Stimulated activated CD8-positive, alpha-beta memory T cell treated with anti-CD3 and anti-CD28 coated beads, Interleukin-7, amount 100 ng/mL, for 1 hour (primary cell): Measurements from ENCODE around the gene FRMD8.

ENCODE experiments used
- DNase-seq, 2 donors: peaks; one replicate each; pipeline ENCODE4 v3.0.0-alpha.2; 2020; ENCODE audit warnings: low read depth in 2 of 2

FRMD8 gene, protein sequence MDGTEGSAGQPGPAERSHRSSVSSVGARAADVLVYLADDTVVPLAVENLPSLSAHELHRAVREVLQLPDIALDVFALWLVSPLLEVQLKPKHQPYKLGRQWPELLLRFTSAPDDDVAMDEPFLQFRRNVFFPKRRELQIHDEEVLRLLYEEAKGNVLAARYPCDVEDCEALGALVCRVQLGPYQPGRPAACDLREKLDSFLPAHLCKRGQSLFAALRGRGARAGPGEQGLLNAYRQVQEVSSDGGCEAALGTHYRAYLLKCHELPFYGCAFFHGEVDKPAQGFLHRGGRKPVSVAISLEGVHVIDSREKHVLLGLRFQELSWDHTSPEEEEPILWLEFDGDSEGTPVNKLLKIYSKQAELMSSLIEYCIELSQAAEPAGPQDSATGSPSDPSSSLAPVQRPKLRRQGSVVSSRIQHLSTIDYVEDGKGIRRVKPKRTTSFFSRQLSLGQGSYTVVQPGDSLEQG

DNA sequence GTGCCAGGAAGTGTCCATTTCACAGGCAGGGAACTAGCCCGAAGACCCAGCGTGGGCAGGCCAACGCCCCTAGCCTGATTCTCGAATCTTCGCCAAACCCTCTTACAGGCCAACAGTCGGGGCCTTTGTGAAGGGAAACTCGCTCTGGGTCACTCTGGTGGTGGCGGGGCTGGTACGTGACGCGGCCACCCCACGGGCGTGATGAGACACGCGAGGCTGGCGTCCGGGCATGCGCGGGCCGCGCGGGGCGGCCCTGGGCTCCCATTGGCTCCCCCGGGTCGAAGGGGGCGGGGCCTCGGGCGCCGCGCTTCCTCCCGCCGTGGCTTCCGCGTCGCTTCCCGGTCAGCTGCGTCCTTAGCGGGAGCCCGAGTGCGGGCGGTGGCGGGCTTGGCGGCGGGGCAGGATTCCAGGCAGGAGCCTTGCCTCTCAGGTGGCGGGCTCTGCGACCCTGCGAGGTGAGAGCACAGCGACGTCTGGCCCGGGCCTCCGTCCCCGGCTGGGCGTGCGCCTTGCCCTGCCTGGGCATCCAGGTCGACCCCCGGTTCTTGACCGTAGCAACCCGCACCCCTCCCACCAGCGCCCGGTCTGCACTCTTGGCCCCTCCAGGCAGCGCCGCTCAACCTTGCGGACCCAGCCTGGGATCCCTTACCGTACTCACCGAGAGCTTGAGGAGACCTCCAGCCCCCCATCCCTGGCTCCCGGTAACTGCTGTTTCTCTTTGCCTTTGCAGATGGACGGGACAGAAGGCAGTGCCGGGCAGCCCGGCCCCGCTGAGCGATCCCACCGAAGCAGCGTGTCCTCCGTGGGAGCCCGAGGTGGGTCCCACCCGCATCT lies at the start of gene FRMD8:
TSS of gene FRMD8 (plus strand) at position 331 of the 834 bp plus-strand sequence. CDS start at position 731, 400 bp downstream.
- DNase-seq: peak; percentile 78 to 79

DNA sequence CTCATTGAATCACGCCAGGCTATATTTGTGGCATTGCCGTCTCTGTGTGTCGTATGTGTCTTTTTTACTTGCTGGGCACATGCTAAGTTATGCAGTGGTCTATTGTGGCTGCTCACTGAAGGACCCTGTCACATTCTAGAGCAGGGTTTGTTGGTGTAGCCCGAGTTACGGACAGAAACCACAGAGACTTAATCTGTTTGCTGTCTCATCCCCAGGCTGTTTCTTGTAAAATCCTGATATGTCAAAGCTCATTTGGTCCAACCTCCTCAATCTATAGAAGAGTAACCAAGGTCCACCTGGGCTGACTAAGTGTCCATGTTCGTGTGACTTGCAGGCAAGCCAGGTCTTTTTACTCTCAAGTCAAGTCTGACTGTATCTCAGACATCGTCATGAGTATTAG lies 47.8 kb upstream of the FRMD8 start:
- DNase-seq: no peak

DNA sequence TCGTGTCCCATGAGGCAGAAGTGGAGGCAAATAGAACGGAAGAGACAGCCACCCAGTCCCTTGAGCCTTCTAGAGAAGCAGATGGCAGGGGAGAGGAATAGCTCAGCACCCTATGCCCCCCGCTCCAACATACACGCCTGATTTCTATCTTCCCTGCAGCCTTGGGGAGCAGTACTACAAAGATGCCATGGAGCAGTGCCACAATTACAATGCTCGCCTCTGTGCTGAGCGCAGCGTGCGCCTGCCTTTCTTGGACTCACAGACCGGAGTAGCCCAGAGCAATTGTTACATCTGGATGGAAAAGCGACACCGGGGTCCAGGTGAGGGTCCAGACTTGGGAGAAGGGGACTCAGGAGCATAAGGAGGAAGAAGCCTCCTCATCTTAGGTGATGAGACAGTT lies 46.2 kb upstream of the FRMD8 start:
- no peak for DNase-seq

DNA sequence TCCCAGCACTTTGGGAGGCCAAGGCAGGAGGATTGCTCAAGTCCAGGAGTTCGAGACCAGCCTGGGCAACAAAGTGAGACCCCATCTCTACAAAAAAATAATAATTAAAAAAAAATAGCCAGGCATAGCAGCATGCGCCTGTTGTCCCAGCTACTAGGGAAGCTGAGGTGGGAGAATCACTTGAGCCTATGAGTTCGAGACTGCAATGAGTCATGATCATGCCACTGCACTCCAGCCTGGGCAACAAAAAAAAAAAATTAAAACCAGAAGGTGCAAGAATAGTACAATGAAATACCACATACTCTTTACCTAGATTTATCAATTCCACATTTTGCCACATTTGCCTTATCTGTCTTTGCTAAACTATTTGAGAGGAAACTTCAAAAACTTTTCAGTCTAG lies 44.6 kb upstream of the FRMD8 start:
- DNase-seq: no peak

DNA sequence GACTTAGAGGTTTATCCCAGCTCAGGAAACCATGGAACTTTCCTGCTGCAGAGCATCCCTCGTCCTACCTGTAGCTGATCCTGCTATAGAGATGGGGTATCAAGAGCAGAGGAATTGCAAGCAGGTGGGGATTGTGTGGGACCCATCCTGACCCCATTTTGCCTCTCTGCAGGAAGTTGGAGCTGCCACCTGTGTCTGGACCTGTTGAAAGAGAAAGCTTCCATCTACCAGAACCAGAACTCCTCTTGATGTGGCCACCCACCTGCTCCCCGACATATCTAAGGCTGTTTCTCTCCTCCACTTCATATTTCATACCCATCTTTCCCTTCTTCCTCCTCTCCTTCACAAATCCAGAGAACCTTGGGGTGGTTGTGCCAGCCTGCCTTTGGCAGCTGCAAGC lies 34.9 kb upstream of the FRMD8 start:
- DNase-seq: no peak

DNA sequence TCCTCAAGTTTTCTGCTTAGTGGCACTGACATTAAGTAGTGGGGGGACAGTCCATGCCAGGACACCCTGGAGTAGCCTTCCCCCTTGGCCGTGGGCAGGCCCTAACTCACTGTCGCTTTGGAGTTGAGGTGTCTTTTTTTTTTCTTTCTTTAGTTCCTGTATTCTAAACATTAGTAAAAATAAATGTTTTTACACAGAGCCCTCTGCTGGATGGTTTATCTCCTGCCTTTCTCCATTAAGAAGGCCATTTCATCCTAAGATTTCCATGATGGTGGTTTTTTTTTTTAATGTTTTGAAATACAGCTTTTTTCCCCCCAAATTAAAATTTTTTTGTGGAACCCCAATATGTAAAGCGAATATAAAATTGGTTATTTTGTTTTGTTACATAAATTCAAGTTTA lies 33.7 kb upstream of the FRMD8 start:
- no peak for DNase-seq

DNA sequence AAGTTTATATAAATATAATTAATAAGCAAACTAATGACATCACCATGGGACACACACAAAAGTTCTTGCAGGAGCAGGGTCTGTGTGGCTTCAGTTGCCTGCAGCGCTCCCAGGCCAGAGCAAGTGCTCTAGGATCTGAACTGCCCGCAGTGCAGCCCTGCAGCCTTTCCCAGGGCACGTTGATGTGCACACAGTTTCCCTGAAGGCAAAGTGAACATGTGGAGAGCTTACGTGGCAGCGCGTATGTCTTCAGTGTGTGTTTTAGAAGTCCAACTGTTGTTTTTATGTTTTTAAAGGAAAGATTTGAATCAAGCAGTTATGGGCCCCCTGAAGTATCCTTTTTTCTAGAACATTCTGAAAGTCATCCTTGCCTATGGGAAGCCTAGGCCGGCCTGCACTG lies 33.1 kb upstream of the FRMD8 start:
- no peak for DNase-seq

DNA sequence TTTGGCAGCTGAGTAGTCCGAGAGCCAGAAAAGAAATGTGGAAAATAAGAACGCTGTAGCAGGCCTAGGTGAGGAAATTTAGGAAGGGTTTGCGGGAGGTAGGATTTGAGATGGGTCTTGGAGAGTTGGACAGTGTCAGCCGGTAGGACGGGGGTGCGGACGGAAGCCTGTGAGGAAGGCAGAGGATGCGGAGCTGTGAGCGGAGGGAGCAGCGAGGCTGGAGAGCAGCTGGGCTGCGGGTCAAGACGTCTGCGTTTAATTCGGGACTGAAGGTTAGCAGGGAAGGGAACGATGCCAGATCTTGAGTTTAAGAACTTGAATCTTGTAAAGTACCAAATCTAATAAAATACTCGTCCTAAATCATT lies 32.6 kb upstream of the FRMD8 start:
- DNase-seq: no peak

DNA sequence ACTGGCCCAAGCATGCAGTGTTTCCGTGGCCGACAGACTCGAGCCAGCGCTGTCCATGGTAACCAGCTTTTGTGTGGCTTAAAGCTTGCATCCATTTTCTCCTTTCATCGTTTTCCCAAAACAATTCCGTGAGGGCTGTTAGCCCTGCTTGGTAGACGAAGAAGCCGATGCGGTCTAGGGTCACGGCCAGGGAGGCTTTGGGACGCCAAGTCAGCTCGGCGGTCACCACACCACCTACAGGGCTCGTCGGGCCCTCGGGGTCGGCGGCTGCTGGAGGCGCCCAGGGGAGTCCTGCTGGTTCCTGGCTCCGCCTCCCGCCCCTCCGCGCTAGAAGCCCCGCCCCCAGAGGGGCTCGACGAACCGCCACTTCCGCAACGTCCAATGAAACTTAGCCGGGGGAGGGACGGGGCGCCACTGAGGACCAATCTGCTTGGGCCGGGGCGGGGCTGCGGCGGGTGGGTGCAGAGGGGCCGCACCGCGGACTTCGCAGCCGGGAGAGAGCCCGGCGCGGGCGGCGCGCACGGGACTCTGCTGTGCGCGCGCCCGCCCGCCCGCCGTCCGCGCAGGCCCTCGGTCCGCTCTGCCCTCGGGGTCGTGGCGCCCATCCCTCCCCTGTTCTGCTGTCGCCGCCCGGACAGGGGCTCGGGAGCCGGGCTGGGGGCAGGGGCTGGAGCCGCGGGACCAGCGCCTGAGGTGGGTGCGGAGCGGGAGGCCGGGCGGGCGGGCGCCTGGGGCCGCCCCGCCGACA lies 32.0 kb upstream of the FRMD8 start, which contains the start of gene TIGD3:
TSS of gene TIGD3 (plus strand) at position 487 of the 748 bp plus-strand sequence. CDS start 1,058 bp downstream, outside the sequence.
- DNase-seq: peak; percentile 93 to 96

DNA sequence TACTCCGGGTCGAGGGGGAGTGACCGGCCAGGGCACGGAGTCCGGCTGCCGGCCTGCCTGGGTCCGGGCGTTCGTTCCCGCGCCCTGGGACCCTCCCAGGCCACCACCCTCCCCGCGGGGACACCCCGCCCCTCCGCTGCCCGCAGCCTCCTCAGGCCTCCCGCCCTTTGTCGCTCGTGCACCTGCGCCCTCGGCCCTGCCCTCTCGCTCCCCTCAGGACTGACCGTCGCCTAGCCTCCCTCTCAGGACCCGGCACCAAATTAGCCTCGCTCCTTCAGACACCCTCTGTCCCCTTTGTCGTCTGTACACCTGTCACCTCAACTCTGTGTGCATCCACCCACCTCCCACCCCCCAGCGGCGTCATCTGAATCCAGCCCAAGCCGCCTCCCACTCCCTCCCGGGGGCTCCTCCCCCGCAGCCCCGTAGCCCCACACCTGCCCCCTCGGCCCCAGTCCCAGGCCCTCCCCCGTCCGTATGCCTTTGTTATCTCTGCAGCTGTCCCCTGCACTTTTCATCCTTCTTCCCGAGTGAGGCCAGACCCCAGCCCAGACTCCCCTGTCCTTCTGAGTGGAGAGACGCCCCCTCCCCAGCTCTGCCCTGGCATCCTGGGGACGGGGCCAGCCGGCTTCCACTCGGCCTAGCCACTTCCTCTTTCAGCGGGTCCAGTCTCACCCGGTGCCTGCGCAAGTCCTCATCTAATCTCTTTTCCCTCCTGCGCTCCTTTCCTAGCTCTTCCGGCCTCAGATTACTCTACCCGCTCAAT lies 31.2 kb upstream of the FRMD8 start:
- peak; percentile 14 to 31 for DNase-seq

DNA sequence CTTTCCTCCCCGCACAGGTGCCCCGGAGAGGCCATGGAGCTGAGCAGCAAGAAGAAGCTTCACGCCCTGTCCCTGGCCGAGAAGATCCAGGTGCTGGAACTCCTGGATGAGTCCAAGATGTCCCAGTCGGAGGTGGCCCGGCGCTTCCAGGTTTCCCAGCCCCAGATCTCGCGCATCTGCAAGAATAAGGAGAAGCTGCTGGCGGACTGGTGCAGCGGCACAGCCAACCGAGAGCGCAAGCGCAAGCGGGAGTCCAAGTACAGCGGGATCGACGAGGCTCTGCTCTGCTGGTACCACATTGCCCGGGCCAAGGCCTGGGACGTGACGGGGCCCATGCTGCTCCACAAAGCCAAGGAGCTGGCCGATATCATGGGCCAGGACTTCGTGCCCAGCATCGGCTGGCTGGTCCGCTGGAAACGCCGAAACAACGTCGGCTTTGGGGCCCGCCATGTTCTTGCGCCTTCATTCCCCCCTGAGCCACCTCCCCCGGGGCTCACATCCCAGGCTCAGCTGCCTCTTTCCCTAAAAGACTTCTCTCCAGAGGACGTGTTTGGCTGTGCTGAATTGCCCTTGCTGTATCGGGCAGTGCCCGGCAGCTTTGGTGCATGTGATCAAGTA lies 30.6 kb upstream of the FRMD8 start:
- no peak for DNase-seq

DNA sequence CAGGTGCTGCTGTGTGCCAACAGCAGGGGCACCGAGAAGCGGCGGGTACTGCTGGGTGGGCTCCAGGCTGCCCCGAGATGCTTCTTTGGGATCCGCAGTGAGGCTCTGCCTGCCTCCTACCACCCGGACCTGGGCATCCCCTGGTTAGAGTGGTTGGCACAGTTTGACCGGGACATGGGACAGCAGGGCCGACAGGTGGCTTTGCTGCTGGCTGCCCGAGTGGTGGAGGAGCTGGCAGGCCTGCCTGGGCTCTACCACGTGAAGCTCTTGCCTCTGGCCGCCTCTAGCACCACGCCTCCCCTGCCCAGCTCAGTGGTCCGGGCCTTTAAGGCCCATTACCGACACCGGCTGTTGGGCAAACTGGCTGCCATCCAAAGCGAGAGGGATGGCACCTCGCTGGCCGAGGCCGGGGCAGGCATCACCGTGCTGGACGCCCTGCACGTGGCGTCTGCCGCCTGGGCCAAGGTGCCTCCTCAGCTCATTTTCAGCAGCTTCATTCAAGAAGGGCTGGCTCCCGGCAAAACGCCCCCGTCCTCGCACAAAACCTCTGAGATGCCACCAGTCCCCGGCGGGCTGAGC lies 30.0 kb upstream of the FRMD8 start:
- DNase-seq: no peak

DNA sequence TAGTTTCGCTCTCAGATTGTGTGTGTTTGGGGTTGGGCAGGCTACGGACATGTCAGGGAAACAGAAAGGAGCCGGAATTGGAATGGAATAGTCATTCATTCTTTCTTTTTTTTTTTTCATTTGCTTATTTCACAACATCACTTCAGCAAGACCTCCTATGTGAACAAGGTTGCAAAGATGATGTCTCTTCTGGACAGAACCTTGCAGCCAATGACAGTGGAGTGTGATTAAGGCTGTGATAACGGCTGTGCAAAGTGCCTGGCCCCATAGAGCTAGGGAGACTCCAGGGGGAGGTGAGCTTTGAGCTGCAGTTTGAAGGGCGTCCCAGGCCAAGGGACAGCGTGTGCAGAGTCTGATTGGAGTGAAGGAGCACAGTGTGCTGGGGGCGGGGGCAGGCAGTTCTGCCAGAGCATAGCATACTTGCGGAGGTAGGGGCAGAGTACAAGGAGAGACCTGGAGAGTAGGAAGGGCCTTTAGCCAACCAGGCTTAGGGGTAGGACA lies 28.5 kb upstream of the FRMD8 start:
- no peak for DNase-seq

DNA sequence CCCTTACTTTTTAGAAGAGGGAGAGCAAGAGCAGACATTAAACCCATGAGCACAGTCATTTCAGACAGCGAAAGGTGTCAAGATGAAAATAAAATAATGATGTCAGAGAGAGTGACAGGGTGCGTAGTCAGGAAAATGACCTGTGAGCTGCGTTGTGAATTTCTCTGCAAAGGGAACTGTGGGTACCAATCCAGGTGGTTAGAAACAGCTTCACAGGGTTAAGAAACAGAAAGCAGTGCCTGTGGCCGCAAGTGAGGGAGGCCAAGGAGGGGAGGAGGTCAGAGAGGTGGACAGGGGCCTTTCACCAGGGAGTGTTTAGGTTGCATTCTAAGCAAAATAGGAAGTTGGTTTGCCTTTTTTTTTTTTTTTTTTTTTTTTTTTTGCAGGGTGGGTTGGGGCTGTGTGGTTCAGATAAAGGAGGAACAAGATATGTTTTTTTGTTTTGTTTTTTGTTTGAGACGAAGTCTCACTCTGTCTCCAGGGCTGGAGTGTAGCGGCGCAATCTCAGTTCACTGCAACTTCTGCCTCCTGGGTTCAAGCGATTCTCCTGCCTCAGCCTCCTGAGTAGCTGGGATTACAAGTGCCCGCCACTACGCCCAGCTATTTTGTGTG lies 24.0 kb upstream of the FRMD8 start:
- DNase-seq: no peak

DNA sequence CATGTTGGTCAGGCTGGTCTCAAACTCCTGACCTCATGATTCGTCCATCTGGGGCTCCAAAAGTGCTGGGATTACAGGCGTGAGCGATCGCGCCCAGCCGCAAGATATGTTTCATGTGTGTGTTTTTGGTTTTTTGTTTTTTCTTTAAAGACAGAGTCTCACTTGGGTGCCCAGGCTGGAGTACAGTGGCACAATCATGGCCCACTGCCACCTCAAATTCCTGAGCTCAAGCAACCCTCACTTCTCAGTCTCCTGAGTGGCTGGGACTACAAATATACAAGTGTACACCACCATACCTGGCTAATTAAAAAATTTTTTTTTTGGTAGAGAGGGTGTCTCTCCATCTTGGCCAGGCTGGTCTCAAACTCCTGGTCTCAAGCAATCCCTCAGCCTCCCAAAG lies 23.5 kb upstream of the FRMD8 start:
- DNase-seq: no peak

DNA sequence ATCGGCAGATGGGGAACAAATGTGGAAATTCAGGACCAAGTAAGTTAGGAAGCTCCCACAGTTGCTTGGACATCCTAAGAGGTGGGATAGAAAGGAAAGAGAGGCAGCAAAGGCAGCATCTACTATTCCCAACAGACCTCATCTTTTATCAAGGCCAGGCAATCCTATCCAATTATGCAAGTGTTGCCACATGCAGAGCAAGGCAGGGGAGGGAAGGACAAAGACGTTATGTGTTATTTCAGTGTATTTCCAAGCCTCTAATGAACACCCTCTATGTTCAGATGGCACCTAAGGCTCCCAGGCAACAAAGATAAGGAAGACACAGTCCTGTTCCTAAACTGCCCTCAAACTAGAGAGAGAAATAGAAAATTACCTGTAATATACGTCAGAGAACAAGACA lies 22.7 kb upstream of the FRMD8 start:
- DNase-seq: no peak

DNA sequence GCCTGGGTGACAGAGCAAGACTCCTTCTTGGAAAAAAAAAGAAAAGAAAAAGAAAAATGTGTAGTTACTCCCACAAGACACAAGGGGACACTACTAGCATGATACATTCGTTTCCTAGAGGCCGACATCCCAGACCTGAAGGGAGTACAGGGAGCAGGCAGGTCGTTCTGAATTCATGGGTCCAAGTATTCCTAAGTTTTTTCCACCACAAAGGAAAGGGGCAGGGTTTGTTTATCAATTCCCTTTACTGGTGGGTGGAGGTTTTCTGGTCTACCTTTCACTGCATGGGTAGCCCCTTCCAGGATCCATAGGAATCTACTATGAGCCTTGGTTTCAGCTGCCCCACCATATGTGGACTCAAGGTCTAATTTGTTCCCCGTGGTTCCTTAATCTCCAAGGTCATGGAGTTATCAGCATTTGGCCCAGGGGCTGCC lies 20.1 kb upstream of the FRMD8 start:
- no peak for DNase-seq

DNA sequence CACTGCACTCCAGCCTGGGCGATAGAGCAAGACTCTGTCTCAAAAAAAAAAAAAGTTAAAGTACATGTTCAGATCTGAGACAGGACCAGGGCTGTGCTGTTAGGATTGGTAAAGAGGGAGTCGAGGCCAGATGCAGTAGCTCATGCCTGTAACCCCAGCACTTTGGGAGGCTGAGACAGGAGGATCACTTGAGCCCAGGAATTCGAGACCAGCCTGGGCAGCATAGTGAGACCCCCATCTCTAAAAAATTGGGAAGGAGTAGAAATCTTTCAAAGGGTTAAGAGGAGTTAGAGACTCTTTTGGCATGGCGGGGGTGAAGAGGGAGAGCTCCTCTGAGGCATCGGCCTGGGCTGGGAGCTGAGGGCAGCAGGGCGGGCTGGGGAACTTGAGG lies 15.8 kb upstream of the FRMD8 start:
- no peak for DNase-seq

DNA sequence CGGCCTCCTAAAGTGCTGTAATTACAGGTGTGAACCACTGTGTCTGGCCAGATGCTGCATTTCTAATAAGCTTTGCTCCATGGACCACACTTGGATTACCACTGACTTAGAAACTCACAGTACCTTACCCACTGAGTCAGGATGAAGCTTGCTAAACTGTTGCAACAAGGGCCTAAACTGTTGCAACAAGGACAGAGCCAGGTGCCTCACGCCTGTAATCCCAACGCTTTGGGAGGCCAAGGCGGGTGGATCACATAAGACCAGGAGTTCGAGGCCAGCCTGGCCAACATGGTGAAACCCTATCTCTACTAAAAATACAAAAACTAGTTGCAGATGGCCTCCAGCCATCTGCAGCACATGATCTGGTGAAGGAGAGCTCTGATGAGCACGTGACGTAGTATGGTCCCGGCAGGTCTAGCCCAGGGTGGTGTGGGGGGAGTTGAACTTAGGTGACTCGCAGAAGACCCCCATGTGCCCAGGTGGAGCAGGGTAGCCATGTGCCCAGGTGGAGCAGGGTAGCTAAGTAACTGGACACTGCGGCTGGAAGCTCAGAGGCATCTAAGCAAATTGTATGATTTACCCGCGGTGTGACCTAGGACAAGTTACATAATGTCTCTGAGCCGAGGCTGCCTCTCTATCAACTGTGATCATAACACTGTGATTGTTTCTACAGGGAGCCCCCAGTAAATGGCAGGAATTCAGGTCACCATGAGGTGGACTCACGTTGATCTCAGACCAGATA lies 12.4 kb upstream of the FRMD8 start:
- DNase-seq: no peak
